Measurements from ENCODE around the gene PIK3R5.

DNA sequence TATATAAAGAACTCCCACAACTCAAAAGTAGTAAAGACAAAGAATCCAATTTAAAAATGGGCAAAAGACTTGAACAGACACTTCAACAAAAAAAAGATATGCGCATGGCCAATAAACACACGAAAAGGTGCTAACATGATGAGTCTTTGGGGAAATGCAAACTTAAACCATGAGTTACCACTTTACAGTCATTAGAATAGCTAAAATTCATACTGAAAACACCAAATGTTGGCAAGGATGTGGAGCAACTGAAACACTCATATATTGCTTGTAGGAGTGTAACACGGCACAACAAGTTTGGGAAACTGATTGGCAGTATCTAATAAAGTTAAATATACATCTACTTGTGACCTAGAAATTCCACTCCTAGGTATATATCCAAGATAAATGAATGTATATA lies 3.0 kb upstream of the PIK3R5 start:
- TF ChIP-seq EZH2 (IDR thresholded peaks at IDR 0.05; ENCODE audit: borderline replicate concordance, insufficient read depth, low read length, poor library complexity, severe bottlenecking), result no peak
- TF ChIP-seq, protein P1, sequence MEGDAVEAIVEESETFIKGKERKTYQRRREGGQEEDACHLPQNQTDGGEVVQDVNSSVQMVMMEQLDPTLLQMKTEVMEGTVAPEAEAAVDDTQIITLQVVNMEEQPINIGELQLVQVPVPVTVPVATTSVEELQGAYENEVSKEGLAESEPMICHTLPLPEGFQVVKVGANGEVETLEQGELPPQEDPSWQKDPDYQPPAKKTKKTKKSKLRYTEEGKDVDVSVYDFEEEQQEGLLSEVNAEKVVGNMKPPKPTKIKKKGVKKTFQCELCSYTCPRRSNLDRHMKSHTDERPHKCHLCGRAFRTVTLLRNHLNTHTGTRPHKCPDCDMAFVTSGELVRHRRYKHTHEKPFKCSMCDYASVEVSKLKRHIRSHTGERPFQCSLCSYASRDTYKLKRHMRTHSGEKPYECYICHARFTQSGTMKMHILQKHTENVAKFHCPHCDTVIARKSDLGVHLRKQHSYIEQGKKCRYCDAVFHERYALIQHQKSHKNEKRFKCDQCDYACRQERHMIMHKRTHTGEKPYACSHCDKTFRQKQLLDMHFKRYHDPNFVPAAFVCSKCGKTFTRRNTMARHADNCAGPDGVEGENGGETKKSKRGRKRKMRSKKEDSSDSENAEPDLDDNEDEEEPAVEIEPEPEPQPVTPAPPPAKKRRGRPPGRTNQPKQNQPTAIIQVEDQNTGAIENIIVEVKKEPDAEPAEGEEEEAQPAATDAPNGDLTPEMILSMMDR (IDR thresholded peaks at IDR 0.05; ENCODE audit: poor library complexity, severe bottlenecking), result no peak
- TF ChIP-seq, protein P2, sequence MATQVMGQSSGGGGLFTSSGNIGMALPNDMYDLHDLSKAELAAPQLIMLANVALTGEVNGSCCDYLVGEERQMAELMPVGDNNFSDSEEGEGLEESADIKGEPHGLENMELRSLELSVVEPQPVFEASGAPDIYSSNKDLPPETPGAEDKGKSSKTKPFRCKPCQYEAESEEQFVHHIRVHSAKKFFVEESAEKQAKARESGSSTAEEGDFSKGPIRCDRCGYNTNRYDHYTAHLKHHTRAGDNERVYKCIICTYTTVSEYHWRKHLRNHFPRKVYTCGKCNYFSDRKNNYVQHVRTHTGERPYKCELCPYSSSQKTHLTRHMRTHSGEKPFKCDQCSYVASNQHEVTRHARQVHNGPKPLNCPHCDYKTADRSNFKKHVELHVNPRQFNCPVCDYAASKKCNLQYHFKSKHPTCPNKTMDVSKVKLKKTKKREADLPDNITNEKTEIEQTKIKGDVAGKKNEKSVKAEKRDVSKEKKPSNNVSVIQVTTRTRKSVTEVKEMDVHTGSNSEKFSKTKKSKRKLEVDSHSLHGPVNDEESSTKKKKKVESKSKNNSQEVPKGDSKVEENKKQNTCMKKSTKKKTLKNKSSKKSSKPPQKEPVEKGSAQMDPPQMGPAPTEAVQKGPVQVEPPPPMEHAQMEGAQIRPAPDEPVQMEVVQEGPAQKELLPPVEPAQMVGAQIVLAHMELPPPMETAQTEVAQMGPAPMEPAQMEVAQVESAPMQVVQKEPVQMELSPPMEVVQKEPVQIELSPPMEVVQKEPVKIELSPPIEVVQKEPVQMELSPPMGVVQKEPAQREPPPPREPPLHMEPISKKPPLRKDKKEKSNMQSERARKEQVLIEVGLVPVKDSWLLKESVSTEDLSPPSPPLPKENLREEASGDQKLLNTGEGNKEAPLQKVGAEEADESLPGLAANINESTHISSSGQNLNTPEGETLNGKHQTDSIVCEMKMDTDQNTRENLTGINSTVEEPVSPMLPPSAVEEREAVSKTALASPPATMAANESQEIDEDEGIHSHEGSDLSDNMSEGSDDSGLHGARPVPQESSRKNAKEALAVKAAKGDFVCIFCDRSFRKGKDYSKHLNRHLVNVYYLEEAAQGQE (IDR thresholded peaks at IDR 0.05; ENCODE audit: borderline replicate concordance), result no peak
- no peak for TF ChIP-seq RAD21 (conservative IDR thresholded peaks at IDR 0.05)
- no peak for TF ChIP-seq POLR2AphosphoS5 (IDR thresholded peaks at IDR 0.05)

Data from neural cell (in vitro differentiated cells).